DMS153 treated with DMSO at 0.1 percent for 48 hours (cell line): ENCODE results near the gene PCSK7.
A peak's percentile ranks its signal among the peaks of the same experiment; 100 is the strongest.

Experiments used
- DNase-seq: peaks from one replicate; lab custom pipeline; 2025; ENCODE audit not compliant: unreplicated experiment; lab: John Stamatoyannopoulos, UW

PCSK7 gene

GRCh38 chr11:117230999-117231841 is 653 bp downstream of the PCSK7 start:
- DNase-seq, result no peak

GRCh38 chr11:117230286-117230961 is 1.4 kb downstream of the PCSK7 start:
- DNase-seq, result no peak

DNA sequence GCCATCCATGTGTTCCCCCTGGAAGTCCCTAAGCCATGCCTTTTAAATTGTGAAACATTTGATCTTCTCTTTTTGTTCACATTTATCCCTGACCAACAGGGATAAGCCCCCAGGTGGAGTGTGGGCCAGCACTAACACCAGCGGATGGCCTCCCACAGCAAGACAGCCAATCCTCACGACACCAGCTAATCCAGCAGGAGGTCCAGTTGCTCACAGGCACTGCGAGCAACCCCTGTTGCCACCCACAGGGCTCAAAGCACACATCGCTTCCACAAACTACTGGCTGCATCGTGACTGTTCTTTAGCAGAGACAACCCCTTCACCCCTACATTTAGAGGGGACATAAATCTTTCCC is 2.0 kb downstream of the PCSK7 start:
- no peak for DNase-seq

GRCh38 chr11:117229411-117229810 is 2.5 kb downstream of the PCSK7 start:
- no peak for DNase-seq

DNA sequence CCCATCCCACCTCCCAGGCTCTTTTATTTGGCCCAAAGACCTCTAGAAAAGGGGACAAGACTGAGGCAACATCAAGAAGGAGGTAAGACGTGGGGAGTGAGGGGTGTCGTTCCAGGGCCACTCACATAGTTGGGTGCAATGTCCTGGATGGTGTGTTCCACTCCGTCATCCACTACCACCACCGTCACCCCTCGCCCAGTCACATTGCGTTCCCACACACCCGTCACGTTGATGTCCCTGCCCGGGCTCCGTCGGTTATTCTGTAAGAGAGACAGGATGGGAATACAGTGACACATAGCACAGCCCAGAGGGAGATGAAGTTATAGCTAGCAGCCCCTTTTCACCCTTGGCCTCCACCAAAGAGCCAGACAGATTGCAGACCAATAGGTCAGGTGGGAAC is 3.8 kb downstream of the PCSK7 start:
- DNase-seq, result no peak

DNA sequence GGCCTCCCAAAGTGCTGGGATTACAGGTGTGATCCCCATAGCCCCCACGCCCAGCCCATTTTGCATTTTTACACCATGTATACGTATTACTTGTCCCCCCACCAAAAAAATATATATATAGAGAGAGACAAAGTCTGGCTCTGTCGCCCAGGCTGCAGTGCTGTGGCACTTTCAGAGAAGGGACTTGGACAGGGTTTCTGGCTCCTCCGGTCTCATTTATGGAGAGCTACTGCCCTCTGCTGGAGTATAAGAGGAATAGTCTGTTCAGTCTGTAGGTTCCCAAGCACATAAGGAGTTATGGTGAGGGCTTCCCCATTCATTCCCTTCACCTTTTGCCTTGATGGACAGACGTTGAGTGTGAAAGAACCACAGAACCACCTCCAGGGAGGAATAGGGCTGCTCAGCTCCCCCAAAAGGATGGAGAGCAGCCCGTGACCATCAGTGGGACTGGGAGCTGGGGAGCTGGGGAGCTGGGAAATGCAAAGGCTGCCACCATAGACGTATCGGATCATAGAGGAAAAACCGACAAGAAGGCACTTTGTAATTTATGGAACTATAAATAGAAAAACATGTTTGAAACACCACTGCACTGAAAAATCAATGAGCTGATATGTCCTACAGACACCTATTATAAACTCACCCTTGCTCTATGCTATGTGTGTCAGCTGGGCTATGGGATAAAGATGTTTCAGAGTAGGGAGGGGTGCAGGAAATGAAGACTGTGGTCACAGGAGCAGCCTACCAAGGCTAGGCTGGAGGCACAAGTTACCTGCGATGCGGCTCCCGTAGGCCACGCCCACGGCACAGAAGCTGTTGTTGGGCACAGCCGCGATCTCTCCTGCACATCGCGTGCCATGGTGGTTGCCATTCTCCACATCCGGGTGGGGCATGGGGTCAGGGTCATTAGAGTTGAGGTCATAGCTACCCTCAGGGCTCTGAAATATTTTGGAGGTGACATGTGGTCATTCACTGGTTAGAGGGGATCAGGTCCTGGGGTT is 5.2 kb downstream of the PCSK7 start:
- peak; percentile 86 for DNase-seq

GRCh38 chr11:117225553-117226170 is 6.2 kb downstream of the PCSK7 start:
- no peak for DNase-seq

DNA sequence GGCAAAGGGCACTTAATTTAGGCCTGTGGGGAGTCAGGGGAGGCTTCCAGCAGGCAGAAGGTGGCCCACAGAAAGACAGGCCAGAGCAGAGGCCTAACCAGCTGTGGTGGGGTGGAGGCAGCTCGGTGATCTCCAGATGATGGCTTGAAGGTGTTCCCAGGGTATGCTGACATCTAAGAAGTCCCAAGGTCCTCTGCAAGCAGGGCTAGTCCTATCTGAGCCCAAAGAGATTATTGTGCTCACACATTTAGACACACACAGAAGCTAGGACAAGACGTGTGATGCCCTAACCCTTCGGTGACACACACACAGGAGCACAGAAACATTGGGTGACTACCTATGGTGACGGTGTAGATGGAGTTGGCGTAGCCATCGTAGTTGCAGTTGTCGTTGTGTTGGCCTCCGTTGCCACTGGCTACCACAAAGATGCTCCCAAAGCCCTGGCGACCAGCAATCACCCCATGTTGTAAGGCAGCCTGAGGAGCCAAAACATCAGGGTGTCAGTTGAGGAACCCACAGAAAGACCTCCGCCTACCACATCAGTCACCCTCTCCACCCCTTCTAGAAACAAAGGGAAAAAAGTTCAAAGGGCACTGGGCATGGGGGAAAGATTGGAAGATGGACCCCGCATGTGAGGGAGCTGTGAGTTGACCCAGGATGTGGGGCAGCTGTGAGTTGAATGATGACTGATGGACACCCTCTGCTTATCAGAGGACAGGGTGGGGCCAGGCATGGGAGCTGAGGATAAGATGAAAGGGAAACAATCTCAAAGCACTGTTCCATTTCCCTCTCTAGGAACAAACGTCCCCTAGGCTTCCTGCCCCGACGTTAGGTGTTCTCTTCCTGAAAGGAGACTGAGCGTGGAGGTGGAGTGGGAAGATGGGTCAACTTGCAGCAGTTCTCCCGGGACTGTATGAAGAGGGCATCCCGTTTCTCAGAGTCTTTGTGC is 7.9 kb downstream of the PCSK7 start:
- DNase-seq, result no peak

DNA sequence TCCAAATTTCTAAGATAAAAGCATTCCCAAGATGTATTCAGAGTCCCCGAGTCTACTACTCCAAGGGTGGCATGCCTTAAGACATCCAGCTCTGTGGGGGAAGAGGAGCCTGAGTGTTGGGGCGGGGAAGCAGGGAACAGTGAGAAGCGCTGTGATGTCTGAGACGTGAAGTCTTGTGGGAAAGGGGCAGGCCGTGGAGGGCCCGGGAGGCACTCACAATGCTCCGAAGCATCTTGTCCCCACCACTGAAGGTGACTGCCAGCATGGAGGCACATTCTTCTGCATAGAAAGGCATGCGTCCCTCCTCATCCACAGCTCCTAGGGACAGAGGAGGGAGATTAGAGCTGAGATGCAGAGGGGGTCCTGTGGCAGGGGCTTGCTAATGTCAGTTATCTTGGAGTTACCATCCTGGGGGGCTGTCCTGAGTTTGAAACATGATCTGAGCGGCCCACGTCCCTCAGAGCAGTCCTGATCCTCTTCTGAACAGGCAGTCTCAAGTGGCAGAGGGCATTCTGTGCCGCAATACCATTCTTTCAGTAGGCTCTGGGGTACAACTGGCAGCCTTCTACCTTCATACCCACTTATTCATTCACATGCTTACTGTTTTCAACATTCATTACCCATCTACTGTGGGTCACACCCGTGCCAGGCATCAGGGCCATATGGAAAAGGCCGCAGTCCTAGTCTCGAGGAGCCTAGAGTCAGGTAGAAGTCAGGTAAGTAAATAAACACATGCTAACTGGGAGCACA is 8.7 kb downstream of the PCSK7 start:
- no peak for DNase-seq

GRCh38 chr11:117221775-117222517 is 9.9 kb downstream of the PCSK7 start:
- DNase-seq, result peak; percentile 44

- DNase-seq, result no peak
Measured at GRCh38 chr11:117220999-117221774, 10.7 kb downstream of the PCSK7 start.

GRCh38 chr11:117220568-117220967 is 11.3 kb downstream of the PCSK7 start:
- DNase-seq, result no peak

DNA sequence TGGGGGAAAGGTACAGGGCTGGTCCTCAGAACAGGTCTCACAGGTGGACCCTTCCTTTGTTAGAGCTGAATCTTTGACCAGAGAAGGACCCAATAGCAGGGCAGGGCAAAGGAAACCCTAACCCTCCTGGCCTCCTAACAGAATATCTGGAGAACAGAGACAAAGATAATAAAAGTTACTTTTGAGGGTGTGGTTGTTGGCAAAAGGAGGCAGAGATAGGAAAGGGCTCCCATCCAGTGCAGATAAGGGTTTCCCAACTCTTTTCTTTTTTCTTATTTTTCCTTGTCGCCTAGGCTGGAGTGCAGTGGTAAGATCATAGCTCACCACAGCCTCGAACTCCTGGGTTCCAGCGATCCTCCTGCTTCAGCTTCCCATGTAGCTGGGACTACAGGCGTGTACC is 11.9 kb downstream of the PCSK7 start:
- DNase-seq, result no peak

DNA sequence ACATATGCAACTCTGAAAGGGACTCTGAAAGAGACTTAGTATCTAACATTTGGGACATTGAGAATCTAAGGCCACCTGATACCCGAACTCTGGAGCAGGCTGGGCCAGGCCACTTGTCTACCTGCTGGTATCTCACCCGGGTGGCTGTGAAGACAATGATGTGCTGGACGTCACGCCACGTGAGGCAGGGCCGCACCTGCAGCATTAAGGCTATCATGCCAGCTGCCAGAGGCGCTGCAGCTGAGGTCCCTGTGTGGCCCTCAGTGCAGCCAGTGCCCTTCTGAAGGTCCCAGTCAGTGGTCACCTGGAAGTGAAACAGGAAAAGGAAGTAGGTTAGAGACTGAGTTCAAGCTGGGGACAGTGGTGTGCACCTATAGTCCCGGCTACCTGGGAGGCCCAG is 12.4 kb downstream of the PCSK7 start:
- DNase-seq, result no peak

DNA sequence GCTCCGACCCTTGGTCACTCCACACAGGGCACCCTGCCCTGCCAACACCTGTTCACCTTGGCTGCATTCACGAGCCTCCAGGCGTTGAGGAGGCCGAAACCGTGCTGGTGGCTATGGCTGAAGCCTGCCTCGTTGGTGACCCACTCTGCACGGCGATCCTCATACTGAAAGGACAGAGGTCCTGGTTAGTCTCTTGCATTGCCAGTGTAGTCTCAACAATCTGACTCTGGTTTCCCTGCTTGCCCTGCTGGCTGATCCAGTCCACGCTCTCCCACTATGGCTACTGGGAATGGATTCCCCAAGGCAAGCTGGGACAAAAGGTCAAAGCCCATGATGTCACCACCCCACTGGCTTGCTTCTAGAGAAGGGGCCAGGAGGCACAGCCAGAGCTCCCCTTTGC is 12.9 kb downstream of the PCSK7 start:
- no peak for DNase-seq

GRCh38 chr11:117218133-117218915 is 13.5 kb downstream of the PCSK7 start:
- no peak for DNase-seq
